NT2/D1 (cell line): ENCODE measurements around the gene DYNLRB1.
"Not testable (repeated sequence)": the region's sequence is repeated elsewhere in the genome, so short reads cannot be mapped to it uniquely, and the experiment has no call there.

ENCODE experiments used
- DNase-seq: peaks from one replicate; pipeline ENCODE4 v3.0.0-alpha.2; 2011; ENCODE audit warnings: low read depth, low spot score
- H3K27me3 ChIP-seq: 2 replicates; pipeline ENCODE4 v1.6.0; 2011; ENCODE audit warnings: mild to moderate bottlenecking; ENCODE audit not compliant: insufficient read length, insufficient read depth
- H3K36me3 ChIP-seq: 2 replicates; pipeline ENCODE4 v1.6.1; 2011; ENCODE audit warnings: mild to moderate bottlenecking, low read length, mixed read lengths; ENCODE audit not compliant: insufficient read depth, insufficient read length
- H3K4me1 ChIP-seq: 2 replicates; pipeline ENCODE4 v1.5.1; 2011; ENCODE audit not compliant: insufficient read depth, insufficient read length
- H3K4me3 ChIP-seq: 2 replicates; pipeline ENCODE4 v1.5.1; 2011; ENCODE audit warnings: low read depth; ENCODE audit not compliant: insufficient read length
- H3K9ac ChIP-seq: 2 replicates; pipeline ENCODE4 v1.6.0; 2011; ENCODE audit warnings: low read depth; ENCODE audit not compliant: insufficient read length
- H3K9me3 ChIP-seq: 2 replicates; pipeline ENCODE4 v1.5.1; 2011; ENCODE audit warnings: mild to moderate bottlenecking, low read length; ENCODE audit not compliant: insufficient read depth
- SUZ12 ChIP-seq: IDR thresholded peaks from 2 replicates; pipeline ENCODE4 v1.6.1; 2011; ENCODE audit not compliant: insufficient read length, insufficient read depth; ENCODE audit errors: extremely low read depth
- YY1 ChIP-seq: IDR thresholded peaks from 2 replicates; pipeline ENCODE4 v1.6.1; 2011; ENCODE audit not compliant: insufficient read length, insufficient read depth
- ZNF274 ChIP-seq: IDR thresholded peaks from 2 replicates; pipeline ENCODE4 v1.6.1; 2011; ENCODE audit warnings: mild to moderate bottlenecking, low read depth, low read length

Gene DYNLRB1

DNA sequence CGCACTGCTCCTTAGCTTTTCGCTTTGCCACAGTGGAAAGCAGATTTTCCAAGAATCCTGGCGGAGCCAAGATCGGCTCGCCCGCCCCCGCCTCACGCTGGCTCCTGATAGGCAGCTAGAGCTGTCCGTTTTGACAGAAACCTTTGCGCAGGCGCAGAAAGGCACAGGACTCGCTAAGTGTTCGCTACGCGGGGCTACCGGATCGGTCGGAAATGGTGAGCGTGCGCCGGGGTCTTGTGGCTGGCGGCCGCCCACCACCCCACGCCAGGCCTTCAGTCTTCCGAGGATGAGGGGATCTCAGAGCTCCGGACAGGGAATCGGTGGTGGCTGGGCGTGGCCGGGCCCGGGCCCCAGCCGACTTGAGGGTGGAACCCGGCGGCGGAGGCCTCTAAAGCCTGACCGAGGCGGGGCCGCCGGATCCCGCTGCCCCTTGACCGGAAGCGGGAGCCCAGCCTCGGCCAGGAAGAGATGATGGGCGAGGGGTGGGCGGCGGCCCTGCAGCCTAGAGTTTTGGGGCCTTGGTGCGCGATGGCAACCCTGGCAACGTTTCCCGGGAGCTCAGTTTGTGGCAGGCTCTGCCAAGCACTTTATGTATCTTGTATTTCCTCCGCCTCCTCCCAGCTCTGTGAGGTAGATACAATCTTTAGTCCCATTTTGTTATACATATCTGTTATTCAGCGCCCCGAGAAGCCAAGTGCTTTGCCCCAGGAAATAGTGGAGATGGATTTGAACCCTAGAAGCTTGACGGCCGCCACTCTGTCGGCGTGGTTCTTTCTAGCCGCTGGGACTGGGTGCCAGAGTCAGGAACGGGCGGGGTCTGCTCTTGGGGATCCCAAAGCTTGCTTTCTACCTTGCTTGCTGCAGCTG, at the start of gene DYNLRB1:
DYNLRB1 (plus strand) TSS at position 176 of the 867 bp plus-strand sequence; CDS start at position 213, 37 bp downstream.
- no peak for TF ChIP-seq ZNF274
- no peak for TF ChIP-seq YY1
- TF ChIP-seq SUZ12 = no peak
- Histone ChIP-seq H3K27me3 (no peaks in the 10 kb centered on the region), H3K4me1 (no peaks in the 10 kb centered on the region), H3K9me3 (no peaks in the 10 kb centered on the region), H3K9ac (peak within 1 kb of the TSS; percentile 91), H3K4me3 (peak within 1 kb of the TSS; percentile 70), H3K36me3 (peaks cover 28% of the 10 kb centered on the region)
- peak; percentile 96 for DNase-seq

DNA sequence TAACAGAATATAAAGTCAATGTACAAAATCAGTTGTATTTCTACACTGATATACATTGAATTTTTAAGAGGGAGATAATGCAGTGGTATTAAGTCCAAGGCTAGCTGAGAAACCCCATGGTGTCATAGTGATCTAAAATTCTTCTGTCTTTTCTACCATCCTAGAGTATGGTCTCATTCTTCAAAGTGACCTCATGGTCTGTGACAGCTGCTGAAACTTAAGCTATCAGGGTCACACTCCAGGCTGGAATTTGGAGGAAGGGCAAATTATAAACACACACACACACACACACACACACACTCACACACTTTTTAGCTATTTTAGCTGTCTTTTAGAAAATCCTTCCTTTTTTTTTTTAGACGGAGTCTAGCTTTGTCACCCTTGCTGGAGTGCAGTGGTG, 47.3 kb upstream of the DYNLRB1 start:
- Histone ChIP-seq H3K27me3 (no peaks in the 10 kb centered on the region), H3K36me3 (peaks cover 37% of the 10 kb centered on the region), H3K4me3 (no peak overlapping the region), H3K9me3 (no peaks in the 10 kb centered on the region), H3K4me1 (no peaks in the 10 kb centered on the region), H3K9ac (no peak overlapping the region)
- no peak for DNase-seq
- TF ChIP-seq ZNF274 (no peak), SUZ12 (no peak), YY1 (no peak)

DNA sequence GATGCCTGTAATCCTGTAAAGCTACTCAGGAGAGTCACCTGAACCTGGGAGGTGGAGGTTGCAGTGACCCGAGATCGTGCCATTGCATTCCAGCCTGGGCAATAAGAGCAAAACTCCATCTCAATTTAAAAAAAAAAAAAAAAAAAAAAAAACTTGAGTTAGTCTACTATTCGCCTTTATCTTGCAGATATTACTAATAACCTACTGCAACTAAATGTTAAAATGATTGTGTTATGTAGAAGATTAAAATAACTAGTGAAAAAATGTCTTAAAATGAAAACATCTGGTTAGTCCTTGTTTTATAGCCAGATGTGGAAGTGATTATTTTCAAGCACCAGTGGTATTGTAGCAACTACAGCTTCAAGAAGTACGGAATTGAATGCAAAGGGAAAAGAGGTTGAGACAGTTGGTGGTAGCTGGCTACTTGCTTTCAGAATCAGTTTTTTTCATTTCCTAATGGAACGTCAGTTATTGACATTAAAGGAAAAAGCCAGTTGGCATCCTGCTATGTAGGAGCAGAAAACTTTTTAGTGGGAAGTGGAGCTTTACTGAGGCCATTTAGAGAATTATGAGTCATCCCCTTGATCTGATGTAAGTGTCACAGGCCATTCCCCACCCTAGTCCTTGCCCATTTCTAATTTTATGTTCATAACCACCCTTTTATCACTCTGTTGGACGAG, 43.8 kb upstream of the DYNLRB1 start:
- Histone ChIP-seq H3K27me3 (no peaks in the 10 kb centered on the region), H3K4me1 (no peaks in the 10 kb centered on the region), H3K9me3 (no peaks in the 10 kb centered on the region), H3K36me3 (peaks cover 46% of the 10 kb centered on the region), H3K9ac (no peak overlapping the region), H3K4me3 (no peak overlapping the region)
- TF ChIP-seq YY1 (no peak), SUZ12 (no peak), ZNF274 (no peak)
- DNase-seq = no peak

DNA sequence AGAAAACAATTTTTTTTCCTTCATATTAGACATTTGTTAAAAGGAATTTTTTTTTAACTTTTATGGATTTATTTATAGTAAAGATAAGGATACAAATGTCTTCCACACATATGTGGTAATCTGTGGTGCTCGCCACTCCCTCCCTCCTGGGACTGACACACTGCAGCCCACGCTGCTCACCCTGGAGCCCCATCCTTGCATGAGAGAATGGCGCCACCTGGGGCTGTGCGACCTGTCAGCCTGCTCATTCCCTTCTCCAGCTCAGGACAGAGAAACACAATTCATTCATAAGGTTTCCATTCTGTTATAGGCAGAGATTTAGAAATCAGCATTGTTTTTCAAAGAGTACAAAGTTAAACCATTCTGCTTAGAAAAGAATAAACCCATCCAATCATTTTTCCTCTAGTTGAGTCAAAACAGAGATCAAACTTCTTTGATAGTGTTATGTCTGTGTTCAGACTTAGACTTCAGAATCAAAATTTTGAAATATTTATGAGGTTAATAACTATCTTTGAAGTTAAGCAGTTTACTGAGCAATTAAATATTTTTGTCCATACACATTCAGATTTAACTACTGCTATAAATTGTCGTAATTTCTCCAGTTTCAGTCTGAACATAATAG, 42.8 kb upstream of the DYNLRB1 start:
- Histone ChIP-seq H3K9ac (no peak overlapping the region), H3K27me3 (no peaks in the 10 kb centered on the region), H3K36me3 (peaks cover 56% of the 10 kb centered on the region), H3K4me1 (no peaks in the 10 kb centered on the region), H3K9me3 (no peaks in the 10 kb centered on the region), H3K4me3 (no peak overlapping the region)
- no peak for TF ChIP-seq YY1
- TF ChIP-seq SUZ12 = no peak
- no peak for TF ChIP-seq ZNF274
- peak; percentile 15 for DNase-seq

DNA sequence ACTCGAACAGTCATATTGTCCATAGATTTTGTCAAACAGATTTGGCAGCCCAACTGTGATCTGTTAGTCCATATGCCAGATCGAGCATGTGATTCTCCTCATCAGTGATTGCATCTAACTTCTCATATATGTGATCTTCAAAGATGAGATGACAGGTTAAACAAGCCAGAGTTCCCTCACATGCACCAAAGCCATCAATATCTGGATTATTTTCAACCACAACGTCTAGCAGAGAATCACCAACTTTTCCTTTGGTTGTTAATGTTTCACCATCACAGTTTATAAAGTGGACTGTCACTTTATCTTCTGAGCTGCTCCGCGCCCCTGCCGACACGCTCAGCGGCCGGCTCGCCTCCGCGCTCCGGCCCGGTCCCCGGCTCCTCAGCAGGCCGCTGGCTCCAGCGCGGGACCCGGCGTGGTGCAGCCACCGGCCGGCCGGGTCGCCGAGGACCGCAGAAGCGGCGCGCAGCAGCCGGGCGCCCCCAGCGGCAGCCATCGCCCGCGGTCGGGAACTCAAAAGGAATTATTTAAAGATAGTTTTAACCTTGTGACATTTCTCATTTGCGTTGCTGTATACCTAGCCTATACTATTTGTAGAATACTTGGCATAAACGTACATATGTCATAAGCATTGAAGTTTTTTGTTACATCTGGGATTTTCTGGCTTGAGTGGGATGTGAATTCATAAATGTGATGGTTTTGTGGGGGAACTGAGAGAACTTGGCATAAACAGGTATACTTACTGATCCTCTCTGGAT, 40.1 kb upstream of the DYNLRB1 start:
- Histone ChIP-seq H3K36me3 (peaks cover 59% of the 10 kb centered on the region), H3K9ac (no peak overlapping the region), H3K27me3 (no peaks in the 10 kb centered on the region), H3K4me1 (no peaks in the 10 kb centered on the region), H3K4me3 (no peak overlapping the region), H3K9me3 (0 out of 2 replicates have a peak, but pooled peaks cover 4% of the 10 kb centered on the region)
- DNase-seq = no peak
- TF ChIP-seq SUZ12 = no peak
- no peak for TF ChIP-seq YY1
- TF ChIP-seq ZNF274 = no peak

DNA sequence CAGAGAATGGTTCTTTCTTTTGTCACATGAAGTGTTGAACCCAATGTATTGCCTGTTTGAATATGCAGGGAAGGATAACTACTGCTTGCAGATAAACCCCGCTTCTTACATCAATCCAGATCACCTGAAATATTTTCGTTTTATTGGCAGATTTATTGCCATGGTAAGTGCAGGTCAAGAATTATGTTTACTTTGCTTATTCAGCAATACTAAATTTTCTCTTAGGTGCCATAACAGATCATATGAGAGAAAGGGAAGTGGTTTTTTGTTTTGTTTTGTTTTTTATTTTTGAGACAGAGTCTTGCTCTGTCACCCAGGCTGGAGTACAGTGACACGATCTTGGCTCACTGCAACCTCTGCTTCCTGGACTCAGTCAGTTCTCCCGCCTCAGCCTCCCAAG, 36.6 kb upstream of the DYNLRB1 start:
- 0 out of 2 replicates have a peak, but pooled peaks cover 5% of the 10 kb centered on the region for H3K9me3 ChIP-seq
- H3K27me3 ChIP-seq = no peaks in the 10 kb centered on the region
- H3K4me3 ChIP-seq = no peak overlapping the region
- no peaks in the 10 kb centered on the region for H3K4me1 ChIP-seq
- DNase-seq = no peak
- peaks cover 82% of the 10 kb centered on the region for H3K36me3 ChIP-seq
- TF ChIP-seq SUZ12 (no peak), YY1 (no peak), ZNF274 (no peak)
- H3K9ac ChIP-seq = no peak overlapping the region

DNA sequence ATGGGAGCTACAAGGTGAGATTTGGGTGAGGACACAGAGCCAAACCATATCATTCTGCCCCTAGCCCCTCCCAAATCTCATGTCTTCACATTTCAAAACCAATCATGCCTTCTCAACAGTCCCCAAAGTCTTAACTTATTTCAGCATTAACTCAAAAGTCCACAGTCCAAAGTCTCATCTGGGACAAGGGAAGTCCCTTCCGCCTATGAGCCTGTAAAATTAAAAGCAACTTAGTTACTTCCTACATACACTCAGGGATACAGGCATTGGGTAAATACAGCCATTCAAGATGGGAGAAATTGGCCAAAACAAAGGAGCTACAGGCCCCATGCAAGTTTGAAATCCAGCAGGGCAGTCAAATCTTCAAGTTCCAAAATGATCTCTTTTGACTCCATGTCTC, 34.1 kb upstream of the DYNLRB1 start:
- not testable (repeated sequence) for H3K4me3 ChIP-seq, H3K9ac ChIP-seq, H3K27me3 ChIP-seq, H3K4me1 ChIP-seq, DNase-seq, H3K9me3 ChIP-seq
- H3K36me3 ChIP-seq = peaks cover 81% of the 10 kb centered on the region

DNA sequence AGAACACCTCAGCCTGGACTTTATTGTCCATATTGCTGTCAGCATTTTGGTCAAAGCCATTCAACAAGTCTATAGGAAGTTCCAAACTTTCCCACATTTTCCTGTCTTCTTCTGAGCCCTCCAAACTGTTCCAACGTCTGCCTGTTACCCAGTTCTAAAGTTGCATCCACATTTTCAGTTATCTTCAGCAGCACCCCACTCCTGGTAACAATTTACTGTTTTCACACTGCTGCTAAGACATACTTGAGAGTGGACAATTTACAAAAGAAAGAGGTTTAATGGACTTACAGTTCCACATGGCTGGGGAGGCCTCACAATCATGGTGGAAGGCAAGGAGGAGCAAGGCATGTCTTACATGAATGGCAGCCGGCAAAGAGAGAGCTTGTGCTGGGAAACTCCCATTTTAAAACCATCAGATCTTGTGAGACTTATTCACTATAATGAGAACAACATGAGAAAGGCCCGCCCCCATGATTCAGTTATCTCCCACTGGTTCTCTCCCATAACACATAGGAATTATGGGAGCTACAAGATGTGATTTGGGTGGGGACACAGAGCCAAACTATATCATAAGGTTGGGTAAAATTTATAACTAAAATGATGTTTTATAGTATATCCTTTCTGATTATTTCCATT, 32.5 kb upstream of the DYNLRB1 start:
- not testable (repeated sequence) for DNase-seq, H3K9ac ChIP-seq, H3K4me1 ChIP-seq, H3K27me3 ChIP-seq, H3K4me3 ChIP-seq, H3K9me3 ChIP-seq
- peaks cover 73% of the 10 kb centered on the region for H3K36me3 ChIP-seq
